ENCODE results near the gene ATP2C2.
"Not testable (repeated sequence)": the region's sequence is repeated elsewhere in the genome, so short reads cannot be mapped to it uniquely, and the experiment has no call there.

Gene ATP2C2

GRCh38 chr16:84418056-84418849 is 49.9 kb downstream of the ATP2C2 start:
- ChIA-PET CTCF (interaction anchor here (0.8 kb wide), 1 partner anchor 87 kb away, joined by 3 read pairs; no protein-coding TSS in a partner anchor), POLR2A (no interaction called here)
- no peak overlapping the region for H3K4me3 ChIP-seq (ENCODE audit: low read depth, low read length)
- no peaks in the 10 kb centered on the region for H3K36me3 ChIP-seq (ENCODE audit: control insufficient read depth in 2 of 2, insufficient read depth in 1 of 2, low read length in 2 of 2)
- H3K9me3 ChIP-seq (ENCODE audit: control insufficient read depth, insufficient read depth, low read depth, low read length) = no peaks in the 10 kb centered on the region
- no peak overlapping the region for H3K27ac ChIP-seq (ENCODE audit: extremely low read depth, low read depth, low read length)
- TF ChIP-seq HOXC10 (CRISPR knock-in tag; IDR thresholded peaks at IDR 0.05) (no peak), ZNF664 (tag by site-specific recombination; IDR thresholded peaks at IDR 0.05) (no peak)
- H3K4me1 ChIP-seq (ENCODE audit: control insufficient read depth, insufficient read depth, low read length) = no peaks in the 10 kb centered on the region

GRCh38 chr16:84419730-84420129 is 51.4 kb downstream of the ATP2C2 start:
- no peaks in the 10 kb centered on the region for H3K9me3 ChIP-seq (ENCODE audit: control insufficient read depth, insufficient read depth, low read depth, low read length)
- CTCF ChIA-PET = no interaction called here
- POLR2A ChIA-PET = no interaction called here
- no peaks in the 10 kb centered on the region for H3K4me1 ChIP-seq (ENCODE audit: control insufficient read depth, insufficient read depth, low read length)
- no peak overlapping the region for H3K27ac ChIP-seq (ENCODE audit: extremely low read depth, low read depth, low read length)
- H3K4me3 ChIP-seq (ENCODE audit: low read depth, low read length) = no peak overlapping the region
- TF ChIP-seq ZNF768 (tag by site-specific recombination; IDR thresholded peaks at IDR 0.05) = no peak
- no peak for TF ChIP-seq ZNF221 (tag by site-specific recombination; IDR thresholded peaks at IDR 0.05; ENCODE audit: borderline replicate concordance)
- no peak for TF ChIP-seq ZNF350 (tag by site-specific recombination; IDR thresholded peaks at IDR 0.05)
- TF ChIP-seq ZNF624 (tag by site-specific recombination; IDR thresholded peaks at IDR 0.05) = no peak
- TF ChIP-seq ZNF19 (tag by site-specific recombination; IDR thresholded peaks at IDR 0.05; ENCODE audit: low read depth) = no peak
- no peak for TF ChIP-seq BCL6B (tag by site-specific recombination; IDR thresholded peaks at IDR 0.05)
- TF ChIP-seq ZNF596 (tag by site-specific recombination; IDR thresholded peaks at IDR 0.05) = no peak
- TF ChIP-seq PATZ1 (tag by site-specific recombination; IDR thresholded peaks at IDR 0.05) = no peak
- TF ChIP-seq WT1 (tag by site-specific recombination; IDR thresholded peaks at IDR 0.05) = no peak
- TF ChIP-seq ZNF335 (tag by site-specific recombination; conservative IDR thresholded peaks at IDR 0.05) = no peak
- no peak for TF ChIP-seq MZF1 (tag by site-specific recombination; IDR thresholded peaks at IDR 0.05; ENCODE audit: borderline replicate concordance)
- TF ChIP-seq ZSCAN30 (tag by site-specific recombination; IDR thresholded peaks at IDR 0.05) = no peak
- TF ChIP-seq KLF1 (tag by site-specific recombination; IDR thresholded peaks at IDR 0.05) = no peak
- TF ChIP-seq ZNF239 (tag by site-specific recombination; IDR thresholded peaks at IDR 0.05) = no peak
- H3K36me3 ChIP-seq (ENCODE audit: control insufficient read depth in 2 of 2, insufficient read depth in 1 of 2, low read length in 2 of 2) = no peaks in the 10 kb centered on the region

- H3K27ac ChIP-seq (ENCODE audit: extremely low read depth, low read depth, low read length); H3K4me3 ChIP-seq (ENCODE audit: low read depth, low read length); POLR2A ChIA-PET; H3K36me3 ChIP-seq (ENCODE audit: control insufficient read depth in 2 of 2, insufficient read depth in 1 of 2, low read length in 2 of 2); CTCF ChIA-PET; H3K9me3 ChIP-seq (ENCODE audit: control insufficient read depth, insufficient read depth, low read depth, low read length); H3K4me1 ChIP-seq (ENCODE audit: control insufficient read depth, insufficient read depth, low read length): not testable (repeated sequence)
These were observed 52.2 kb downstream of the ATP2C2 start for GRCh38 chr16:84420556-84420955.

Data from HEK293 (cell line).